SH-SY5Y (cell line): ENCODE results near the gene RBCK1.

Experiments
- GATA2 ChIP-seq: IDR thresholded peaks from 2 replicates; pipeline ENCODE4 v1.6.1; 2011; ENCODE audit warnings: mild to moderate bottlenecking, low read depth, low read length
- GATA3 ChIP-seq: IDR thresholded peaks from 2 replicates; pipeline ENCODE4 v1.6.1; 2011; ENCODE audit warnings: low read depth, mild to moderate bottlenecking, low read length, moderate library complexity

DNA sequence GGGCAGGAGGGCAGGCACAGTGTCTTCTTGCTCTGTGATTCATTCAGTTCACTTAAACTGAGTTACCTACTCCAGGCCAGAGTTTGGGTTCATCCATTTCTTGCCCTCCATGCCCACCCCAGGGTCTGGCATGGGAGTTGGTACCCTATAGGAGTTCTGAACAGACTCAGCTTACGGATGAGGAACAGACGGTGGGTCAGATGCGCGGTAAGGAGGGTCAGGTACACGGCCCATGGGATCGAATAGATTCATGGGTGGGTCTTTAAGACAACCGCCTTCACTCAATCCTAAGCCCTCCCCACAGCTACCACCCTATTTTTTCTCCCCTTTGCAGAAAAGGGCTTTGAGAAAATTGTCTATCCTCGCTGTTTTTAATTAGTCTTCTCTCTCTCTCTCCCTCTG lies 40.6 kb upstream of the RBCK1 start:
- no peak for TF ChIP-seq GATA2
- TF ChIP-seq GATA3, result no peak
